ENCODE results near the gene CDH2. TPM values are rescaled to one million over a fixed set of nuclear protein-coding genes. Genes with fewer than 3 reads are reported as not detected.

The CDH2 gene
- polyA plus RNA-seq, 12 donors, result 3.0 to 8.3 (median 5.7) TPM; not detected in 1

- DNase-seq, result no peak
Measured at GRCh38 chr18:27995770-27996502, 181.0 kb downstream of the CDH2 start.

- DNase-seq, result no peak
Measured at GRCh38 chr18:27994571-27994970, 182.4 kb downstream of the CDH2 start.

GRCh38 chr18:27991391-27991790 is 185.5 kb downstream of the CDH2 start:
- DNase-seq, result no peak

GRCh38 chr18:27985832-27986231 is 191.1 kb downstream of the CDH2 start:
- DNase-seq, result no peak

GRCh38 chr18:27983780-27984179 is 193.2 kb downstream of the CDH2 start:
- no peak for DNase-seq

GRCh38 chr18:27976806-27977408 is 200.0 kb downstream of the CDH2 start:
- DNase-seq, result no peak

- no peak for DNase-seq
Measured at GRCh38 chr18:27970321-27970720, 206.6 kb downstream of the CDH2 start.

GRCh38 chr18:27969206-27969605 is 207.7 kb downstream of the CDH2 start:
- DNase-seq, result no peak

- DNase-seq, result no peak
Measured at GRCh38 chr18:27967913-27968824, 208.8 kb downstream of the CDH2 start.

- DNase-seq, result no peak
Measured at GRCh38 chr18:27966881-27967280, 210.0 kb downstream of the CDH2 start.

GRCh38 chr18:27964811-27965210 is 212.1 kb downstream of the CDH2 start:
- no peak for DNase-seq

- no peak for DNase-seq
Measured at GRCh38 chr18:27959101-27959500, 217.8 kb downstream of the CDH2 start.

GRCh38 chr18:27956001-27956640 is 220.8 kb downstream of the CDH2 start:
- DNase-seq, result no peak

- no peak for DNase-seq
Measured at GRCh38 chr18:27954226-27954625, 222.7 kb downstream of the CDH2 start.

- no peak for DNase-seq
Measured at GRCh38 chr18:27952741-27953140, 224.2 kb downstream of the CDH2 start.

GRCh38 chr18:27950648-27951228 is 226.2 kb downstream of the CDH2 start:
- no peak for DNase-seq

GRCh38 chr18:27948986-27949385 is 227.9 kb downstream of the CDH2 start:
- no peak for DNase-seq

GRCh38 chr18:27942706-27943105 is 234.2 kb downstream of the CDH2 start:
- DNase-seq, result no peak

GRCh38 chr18:27931535-27931934 is 245.4 kb downstream of the CDH2 start:
- DNase-seq, result no peak

- no peak for DNase-seq
Measured at GRCh38 chr18:27922780-27923179, 254.2 kb downstream of the CDH2 start.

GRCh38 chr18:27921904-27922751 is 254.8 kb downstream of the CDH2 start:
- DNase-seq, result no peak

Data from muscle of arm (tissue), 12 donors.